ENCODE data around the gene ASTN2.

GRCh38 chr9:116910201-116910600 is 504.7 kb downstream of the ASTN2 start:
- TF ChIP-seq GATA2 (IDR thresholded peaks at IDR 0.05; ENCODE audit: low read depth, low read length) (no peak), GATA3 (IDR thresholded peaks at IDR 0.05; ENCODE audit: low read depth, low read length) (no peak)

All from SH-SY5Y (cell line).